Activated CD4-positive, alpha-beta T cell treated with anti-CD3 and anti-CD28 coated beads, Interleukin-2, amount 50 U/mL, for 1 hour (primary cell): ENCODE data around the gene RPE.

ENCODE experiments used
- DNase-seq: peaks from one replicate; pipeline ENCODE4 v3.0.0-alpha.2; 2020

RPE gene

DNA sequence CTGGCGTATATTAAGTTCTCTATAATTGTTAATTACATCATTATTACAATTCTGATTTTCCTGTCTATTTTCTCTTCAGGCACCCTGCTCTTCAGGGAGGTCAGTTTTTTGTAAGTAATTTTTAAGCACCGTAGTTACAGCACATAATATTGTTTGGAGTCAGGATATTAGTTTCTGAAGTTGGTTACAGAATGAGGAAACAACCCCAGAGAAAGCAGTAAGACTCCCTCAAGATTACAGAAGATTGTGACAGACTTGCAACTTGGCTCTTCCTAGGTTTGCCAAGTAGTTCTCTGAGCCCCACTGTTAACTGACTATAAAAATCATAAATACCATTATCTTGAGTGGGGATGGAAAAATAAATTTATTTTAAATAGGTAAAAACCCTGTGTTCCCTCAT is 921 bp downstream of the RPE start:
- DNase-seq = no peak

DNA sequence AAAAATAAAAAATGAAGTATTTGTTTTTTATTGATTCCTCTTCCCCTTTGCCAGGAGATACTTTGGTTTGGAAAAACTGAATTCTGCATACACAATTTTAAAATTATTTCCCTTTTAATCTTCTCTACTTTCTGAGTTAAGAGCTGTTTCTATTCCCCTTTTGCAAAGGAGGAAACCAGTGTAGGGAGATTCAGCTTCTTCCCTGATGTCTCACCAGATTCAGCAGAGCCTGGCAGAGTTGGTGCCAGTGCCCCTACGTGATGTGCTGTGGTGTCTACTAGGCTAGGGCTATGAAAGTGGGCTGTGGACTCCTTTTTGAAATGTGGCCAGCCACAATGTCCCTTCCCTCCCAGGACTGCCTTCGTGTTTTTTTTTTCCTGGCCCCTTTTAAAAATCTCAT is 2.4 kb downstream of the RPE start:
- no peak for DNase-seq

DNA sequence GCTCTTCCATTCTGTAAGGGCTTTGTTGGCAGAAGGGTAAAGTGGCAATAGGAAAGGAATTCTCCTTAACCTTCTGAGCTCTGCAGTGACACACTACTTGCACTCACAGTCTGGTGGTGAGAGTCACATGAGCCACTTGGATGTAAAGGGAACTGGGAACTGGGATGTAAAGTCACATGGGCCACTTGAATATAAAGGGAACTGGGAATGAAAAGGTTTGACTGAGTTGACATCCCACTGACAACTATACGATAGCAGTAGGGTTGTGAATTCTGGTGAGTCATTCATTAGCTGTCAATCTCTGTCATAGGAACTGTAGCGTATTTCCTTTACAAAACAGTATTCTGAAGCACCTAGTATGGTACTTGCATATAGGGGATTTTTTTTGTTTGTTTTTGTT is 5.5 kb downstream of the RPE start:
- no peak for DNase-seq

DNA sequence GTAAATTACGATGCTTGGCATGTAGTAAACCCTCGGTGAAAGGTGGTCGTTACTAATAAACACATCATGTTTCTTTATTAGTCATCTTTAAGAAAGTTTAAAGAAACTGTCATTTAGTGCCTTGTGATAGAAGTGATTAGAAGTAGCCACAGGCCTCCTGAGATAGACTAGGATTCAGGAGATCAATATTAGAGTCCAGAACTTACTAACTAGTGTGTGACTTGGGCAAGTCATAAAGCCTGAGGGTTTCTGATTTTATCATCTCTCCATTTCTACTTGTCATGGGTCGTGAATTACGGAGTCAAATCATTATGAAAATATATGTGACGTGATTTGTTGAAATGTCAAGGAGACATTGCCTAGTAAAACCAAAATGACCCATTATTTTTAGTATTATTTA is 6.7 kb downstream of the RPE start:
- DNase-seq = no peak

DNA sequence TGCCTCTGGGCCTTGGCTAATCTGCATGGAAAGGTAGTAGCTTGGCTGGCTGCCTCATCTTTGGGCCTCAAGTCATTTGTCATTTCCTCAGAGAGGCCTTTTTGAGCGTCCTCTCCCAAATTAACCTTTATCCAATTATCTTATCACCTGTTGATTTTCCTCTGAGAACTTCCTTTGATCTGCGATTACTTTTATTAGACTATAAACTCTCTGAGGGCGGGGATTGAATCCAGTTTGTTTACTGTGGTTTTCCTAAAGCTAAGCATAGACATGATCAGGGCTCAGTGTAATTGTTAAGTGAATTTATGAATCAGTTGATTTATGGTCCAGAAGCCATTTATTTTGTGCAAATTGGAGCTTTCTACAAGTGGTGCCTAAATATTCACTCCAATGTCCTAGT is 7.5 kb downstream of the RPE start:
- no peak for DNase-seq

DNA sequence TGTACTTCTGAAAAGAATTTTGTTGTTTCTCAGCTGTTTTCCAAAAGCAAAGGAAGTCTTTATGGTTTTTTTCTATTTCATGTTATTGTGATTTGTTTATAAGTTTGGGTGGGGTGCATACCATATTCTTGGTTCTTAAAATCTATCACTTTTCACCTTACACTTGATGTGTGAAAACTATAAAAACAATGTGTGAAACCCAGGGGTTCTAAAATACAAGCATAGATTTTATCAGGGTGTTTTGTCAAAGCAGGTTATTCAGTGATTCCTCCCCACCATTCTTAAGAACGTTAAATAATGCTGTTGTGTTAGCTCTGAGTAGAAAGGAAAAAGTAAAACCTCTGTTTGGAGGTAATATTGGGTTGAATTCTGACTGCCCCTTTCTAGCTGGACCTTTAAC is 17.7 kb downstream of the RPE start:
- DNase-seq = no peak

DNA sequence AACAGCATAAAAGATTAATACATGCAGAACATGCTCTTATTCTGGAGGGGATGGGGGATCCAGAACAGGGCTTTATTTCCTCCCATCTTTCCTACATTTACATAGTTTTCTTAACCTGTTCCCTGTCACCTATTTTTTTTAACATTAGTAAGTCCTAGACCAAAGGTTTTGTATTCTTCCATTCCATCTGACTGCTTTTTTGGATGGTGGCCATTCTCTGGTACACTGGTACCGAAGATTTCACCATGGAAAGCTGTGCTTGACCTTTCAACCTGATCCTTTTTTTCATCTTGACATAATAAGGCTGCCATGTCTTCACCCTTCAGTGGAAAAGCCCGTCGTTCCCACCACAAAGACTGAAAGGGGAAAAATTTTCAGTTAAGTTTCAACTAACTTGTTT is 20.4 kb downstream of the RPE start:
- DNase-seq = no peak

DNA sequence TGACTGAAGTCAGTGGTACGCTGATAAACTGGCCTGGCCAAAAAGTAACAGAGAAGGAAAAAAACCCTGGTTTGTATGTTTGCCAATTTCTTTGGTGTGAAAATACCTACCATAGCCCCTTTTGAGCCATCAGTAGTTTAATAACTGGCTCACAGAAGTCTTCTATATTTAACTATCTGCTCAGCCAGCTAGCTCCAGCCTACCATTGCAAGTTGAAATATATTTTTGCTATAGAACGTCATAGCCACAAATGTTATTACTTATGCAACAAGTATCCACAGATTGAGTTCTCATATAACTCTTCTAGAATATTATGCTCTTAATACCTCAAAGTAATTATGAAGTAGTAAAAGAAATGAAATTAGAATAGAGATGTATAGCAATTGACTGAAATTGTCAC is 25.2 kb downstream of the RPE start:
- no peak for DNase-seq

DNA sequence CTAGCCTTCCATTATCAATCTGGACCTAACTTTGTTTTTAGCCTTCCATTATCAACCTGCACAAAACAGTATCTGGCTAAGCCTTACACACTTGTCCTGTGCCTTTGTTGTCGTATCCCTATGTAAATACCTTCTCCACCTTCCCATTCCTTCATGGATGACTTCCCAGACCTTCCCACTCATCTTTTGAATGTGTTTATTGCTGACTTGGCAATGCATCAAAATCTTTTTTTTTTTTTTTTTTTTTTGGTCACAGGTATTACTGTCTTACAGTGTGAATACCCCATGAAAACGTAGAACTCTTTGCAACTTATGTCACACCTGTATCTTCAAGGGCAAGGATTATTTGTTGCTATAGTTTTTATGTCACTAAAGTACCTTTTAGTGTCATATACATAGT is 25.7 kb downstream of the RPE start:
- DNase-seq = no peak

DNA sequence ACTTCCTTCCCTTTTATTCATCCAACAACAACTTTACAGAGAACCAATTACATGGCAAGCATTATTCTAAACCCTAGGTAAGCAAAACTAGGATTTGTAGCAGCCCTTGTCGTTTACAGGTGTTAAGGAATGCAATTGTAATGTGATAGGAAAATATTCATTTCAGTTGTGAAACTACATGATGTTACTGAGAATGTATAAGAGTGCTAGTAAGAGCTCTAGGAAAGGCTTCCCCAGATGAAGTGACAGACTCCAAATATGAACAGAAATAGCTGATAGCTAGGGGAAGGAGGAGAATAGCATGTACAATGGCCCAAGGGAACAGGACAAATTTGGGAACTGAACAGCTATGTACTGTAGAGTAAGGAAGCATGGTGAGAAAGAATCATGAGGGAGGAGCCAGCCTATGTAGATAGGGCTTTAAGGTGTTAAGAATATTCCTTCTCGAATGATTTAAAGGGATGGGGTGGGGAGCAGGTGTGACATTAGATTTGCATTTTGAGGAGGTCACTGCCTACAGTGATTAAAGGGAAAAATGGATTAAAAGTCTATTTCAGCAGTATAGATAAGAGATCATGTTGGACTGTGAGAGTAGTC is 31.7 kb downstream of the RPE start:
- DNase-seq = no peak

DNA sequence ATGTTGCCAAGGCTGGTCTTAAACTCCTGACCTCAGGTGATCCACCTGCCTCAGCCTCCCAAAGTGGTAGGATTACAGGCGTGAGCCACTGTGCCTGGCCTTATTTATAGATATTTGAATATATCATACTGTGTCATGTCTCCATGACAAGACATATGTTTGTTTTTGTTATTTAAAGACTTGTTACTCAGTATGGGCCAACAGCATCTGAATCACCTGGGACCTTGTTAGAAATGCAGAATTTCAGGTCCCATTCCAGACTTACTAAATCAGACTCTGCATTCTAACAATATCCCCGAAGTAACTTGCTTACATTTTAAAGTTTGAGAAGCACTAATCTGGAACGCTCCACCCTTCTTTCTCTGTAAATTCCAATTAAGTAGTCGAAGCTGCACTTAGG is 33.2 kb downstream of the RPE start:
- DNase-seq = no peak

DNA sequence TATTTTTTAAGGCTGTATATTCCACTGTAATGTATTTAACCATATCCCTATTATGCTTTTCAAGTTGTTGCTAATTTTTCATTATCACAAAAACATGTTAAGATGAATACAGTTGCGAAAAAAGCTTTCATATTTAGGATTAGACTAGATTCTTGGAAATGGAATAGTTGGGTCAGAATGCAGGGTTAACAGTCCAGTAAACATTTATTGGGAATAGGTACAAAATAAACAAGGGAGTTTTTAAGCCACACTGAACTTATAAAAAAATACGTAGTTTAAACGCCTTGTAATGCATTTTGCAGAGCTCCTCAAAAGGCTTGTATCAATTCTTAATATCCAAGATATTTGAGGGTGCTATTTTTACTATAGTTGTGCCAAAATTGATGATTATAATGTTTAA is 35.6 kb downstream of the RPE start:
- no peak for DNase-seq

DNA sequence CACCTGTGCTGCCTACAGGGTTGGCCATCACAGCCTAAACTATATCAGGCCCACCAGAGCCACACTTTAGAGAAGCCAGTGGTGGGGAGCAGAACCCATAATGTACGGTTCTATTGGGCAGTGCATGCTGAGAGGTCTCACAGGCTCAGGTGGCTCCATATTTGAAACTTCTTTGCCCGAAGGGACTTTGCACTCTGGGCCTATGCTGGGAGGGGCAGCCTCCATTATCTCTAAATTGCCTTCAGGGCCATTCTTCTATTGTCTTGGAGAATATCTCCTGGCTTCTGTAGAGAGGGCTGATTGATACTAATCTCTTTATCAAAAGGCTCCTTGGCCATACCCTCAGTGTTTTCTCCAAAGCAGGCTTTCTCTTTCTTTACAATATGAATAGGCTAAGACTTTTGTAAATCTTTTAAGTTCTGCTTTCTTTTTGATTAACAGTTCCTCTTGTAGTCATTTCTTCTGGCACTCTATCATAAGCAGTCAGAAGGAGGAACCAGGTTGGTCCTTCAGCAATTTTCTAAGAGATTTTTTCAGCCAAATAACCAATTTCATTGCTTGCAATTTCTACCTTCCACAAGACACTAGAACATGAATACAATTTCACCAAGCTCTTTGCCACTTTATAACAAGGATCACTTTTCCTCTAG is 44.5 kb downstream of the RPE start:
- DNase-seq = no peak

DNA sequence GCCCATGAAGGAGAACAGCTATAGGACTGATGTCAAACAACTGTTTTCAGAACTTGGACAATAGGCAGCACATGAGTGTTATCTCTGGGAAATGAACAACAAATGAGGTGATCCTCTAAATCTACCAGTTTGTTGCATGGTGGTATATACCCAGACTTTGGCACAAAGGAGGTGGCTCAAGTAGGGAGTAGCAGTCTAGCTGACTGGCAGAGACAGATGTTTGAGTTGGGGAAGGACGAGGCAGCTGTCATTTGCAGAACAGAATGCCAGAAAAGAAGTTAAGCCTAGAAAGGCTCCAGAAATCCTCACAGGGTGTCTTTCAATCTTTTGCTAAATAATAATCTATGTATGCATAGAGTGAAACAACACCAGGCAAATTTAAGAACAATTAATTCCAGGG is 47.4 kb downstream of the RPE start:
- DNase-seq = no peak

DNA sequence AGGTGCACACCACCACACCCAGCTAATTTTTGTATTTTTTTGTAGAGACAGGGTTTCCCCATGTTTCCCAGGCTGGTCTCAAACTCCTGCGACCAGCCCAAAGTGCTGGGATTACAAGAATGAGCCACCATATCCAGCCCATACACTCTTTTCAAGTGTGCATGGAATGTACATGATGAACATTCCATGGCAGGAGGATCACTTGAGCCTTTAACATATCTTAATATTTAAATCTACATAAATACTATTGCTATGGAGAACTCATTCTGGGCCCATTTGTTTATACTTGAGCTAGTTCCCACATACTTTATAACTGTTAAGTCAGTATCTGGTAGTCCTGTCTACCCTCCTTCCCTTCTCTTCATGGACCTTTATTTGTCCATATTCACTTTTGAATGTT is 48.4 kb downstream of the RPE start:
- DNase-seq = no peak

DNA sequence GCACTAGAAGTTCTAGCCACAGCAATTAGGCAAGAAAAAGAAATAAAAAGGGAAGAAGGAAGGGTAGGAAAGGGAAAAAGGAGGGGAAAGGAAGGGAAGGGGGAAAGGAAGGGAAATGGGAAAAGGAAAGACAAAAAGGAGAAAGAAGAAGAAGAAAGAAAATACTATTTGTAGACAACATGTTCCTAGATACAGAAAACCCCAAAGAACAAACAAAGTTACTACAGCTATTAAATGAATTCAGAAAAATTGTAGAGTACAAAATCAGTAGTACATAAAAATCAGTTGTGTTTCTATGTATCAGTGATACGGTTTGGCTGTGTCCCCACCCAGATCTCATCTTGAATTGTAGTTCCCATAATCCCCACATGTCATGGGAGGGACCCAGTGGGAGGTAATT is 52.3 kb downstream of the RPE start:
- no peak for DNase-seq

DNA sequence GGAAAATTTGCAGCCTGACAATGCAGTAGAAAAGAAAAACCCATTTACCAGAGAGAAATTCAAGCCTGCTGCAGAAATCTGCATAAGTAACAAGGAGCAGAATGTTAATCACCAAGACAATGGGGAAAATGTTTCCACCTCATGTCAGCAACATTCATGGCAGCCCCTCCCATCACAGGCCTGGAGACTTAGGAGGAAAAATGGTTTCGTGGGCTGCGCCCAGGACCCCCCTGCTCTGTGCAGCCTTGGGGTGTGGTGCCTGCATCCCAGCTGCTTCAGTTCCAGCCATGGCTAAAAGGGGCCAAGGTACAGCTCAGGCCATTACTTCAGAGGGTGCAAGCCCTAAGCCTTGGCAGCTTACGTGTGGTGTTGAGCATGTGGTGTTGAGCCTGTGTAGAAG is 53.4 kb downstream of the RPE start:
- DNase-seq = no peak

DNA sequence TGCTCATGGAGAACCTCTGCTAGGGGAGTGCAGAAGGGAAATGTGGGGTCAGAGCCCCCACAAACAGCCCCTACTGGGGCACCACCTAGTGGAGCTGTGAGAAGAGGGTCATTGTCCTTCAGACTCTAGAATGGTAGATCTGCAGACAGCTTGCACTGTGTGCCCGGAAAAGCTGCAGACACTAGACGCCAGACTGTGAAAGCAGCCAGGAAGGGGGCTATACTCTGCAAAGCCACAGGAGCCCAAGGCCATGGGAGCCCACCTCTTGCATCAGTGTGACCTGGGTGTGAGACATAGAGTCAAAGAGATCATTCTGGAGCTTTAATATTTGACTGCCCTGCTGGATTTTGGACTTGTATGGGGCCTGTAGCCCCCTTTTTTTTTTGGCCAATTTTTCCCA is 60.9 kb downstream of the RPE start:
- DNase-seq = no peak
